ENCODE results near the gene POLE4.

Gene POLE4

DNA sequence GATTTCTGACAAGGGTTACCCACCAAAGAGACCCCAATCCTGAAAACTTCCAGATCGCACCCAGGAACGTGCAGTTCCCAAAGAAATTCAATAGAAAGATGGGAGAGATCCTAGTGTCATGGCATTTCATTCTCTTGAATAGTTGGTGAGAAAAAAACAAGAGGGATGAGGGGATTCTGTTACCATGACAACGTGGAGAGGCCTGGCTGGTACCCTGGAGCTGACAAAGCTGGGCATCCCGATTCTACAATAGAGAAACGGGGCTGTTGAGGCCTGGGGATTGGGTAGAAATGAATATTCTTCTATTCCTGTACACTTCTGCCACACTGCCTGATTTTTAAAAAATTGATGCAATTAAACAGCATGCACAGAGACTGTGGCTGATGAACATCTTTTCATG, 41.0 kb downstream of the POLE4 start:
- DNase-seq (ENCODE audit: low spot score): no peak
- TF ChIP-seq, protein P1, sequence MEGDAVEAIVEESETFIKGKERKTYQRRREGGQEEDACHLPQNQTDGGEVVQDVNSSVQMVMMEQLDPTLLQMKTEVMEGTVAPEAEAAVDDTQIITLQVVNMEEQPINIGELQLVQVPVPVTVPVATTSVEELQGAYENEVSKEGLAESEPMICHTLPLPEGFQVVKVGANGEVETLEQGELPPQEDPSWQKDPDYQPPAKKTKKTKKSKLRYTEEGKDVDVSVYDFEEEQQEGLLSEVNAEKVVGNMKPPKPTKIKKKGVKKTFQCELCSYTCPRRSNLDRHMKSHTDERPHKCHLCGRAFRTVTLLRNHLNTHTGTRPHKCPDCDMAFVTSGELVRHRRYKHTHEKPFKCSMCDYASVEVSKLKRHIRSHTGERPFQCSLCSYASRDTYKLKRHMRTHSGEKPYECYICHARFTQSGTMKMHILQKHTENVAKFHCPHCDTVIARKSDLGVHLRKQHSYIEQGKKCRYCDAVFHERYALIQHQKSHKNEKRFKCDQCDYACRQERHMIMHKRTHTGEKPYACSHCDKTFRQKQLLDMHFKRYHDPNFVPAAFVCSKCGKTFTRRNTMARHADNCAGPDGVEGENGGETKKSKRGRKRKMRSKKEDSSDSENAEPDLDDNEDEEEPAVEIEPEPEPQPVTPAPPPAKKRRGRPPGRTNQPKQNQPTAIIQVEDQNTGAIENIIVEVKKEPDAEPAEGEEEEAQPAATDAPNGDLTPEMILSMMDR (IDR thresholded peaks at IDR 0.05; ENCODE audit: extremely low read depth, missing control alignments): no peak

DNA sequence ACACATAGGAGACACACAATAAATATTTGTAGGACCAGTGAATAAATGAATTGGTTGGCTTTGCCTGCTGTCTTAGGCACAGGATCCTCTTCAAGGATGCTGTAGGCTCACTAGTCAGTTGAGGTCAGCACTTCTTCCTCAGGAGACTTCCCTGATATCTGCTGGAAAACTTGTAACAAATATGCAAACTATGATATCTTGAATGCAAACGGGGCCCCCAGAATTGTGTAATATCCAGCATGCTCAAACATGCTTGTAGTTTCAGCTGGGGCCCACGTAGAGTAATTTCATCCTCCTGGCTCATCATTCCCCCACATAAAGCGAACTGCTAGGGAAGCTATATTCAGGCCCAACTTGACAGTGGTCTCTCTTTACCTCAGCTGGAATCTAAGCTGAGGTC, 43.6 kb downstream of the POLE4 start:
- DNase-seq (ENCODE audit: low spot score): no peak
- TF ChIP-seq, protein P1 (IDR thresholded peaks at IDR 0.05; ENCODE audit: extremely low read depth, missing control alignments): no peak

DNA sequence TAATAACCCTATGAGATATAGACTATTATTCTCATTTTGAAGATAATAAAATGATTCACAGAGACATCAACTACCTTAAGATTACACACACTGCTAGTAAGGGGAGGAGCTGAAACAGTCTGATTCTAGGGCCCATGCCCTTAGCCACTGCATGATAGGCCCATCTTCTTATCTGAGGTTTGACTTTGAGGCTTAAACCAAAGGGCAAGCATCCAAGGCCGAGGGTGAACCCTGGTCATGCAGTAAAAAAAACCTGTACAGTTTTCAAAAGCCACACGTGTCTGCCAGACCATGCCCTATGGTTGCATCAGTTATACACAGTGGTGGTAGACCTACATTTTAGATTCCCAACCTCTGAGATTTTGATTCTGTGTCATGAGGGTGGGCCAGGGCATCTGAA, 44.8 kb downstream of the POLE4 start:
- TF ChIP-seq, protein P1 (IDR thresholded peaks at IDR 0.05; ENCODE audit: extremely low read depth, missing control alignments): no peak
- no peak for DNase-seq (ENCODE audit: low spot score)

DNA sequence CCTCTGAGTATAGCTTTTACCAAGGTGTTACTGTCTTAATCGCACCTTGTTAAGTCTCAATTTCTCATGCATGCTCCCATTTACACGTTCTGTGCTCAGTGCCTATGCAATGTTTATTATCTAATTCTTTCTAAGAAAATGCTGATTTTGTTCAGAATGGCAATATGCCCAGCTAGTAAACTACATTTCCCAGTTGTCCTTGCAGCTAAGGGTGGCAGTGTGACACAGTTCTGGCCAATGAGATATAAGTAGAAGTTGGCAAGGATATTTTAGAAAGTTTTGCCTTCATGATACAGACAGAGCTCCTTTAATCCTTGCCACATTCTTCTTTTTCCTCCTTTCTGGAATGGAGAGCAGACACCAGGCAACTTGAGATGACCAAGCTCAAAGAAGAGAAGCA, 45.3 kb downstream of the POLE4 start:
- TF ChIP-seq, protein P1 (IDR thresholded peaks at IDR 0.05; ENCODE audit: extremely low read depth, missing control alignments): no peak
- DNase-seq (ENCODE audit: low spot score): no peak

DNA sequence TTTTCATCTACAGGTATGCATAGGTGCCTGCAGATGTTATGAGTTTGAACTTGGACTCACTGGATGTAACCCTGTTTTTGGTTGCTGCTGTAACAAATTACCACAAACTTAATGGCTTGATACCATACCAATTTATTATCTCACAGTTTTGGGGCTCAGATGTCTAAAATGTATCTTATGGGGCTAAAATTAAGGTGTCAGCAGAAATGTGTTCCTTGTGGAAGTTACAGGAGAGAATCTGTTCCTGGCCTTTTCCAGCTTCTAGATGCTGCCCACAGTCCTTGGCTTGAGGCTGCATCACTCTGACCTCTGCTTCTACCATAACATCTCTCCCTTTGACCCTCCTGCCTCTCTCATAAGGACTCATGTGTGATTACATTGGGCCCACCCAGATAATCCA, 47.6 kb downstream of the POLE4 start:
- TF ChIP-seq, protein P1 (IDR thresholded peaks at IDR 0.05; ENCODE audit: extremely low read depth, missing control alignments): no peak
- no peak for DNase-seq (ENCODE audit: low spot score)

DNA sequence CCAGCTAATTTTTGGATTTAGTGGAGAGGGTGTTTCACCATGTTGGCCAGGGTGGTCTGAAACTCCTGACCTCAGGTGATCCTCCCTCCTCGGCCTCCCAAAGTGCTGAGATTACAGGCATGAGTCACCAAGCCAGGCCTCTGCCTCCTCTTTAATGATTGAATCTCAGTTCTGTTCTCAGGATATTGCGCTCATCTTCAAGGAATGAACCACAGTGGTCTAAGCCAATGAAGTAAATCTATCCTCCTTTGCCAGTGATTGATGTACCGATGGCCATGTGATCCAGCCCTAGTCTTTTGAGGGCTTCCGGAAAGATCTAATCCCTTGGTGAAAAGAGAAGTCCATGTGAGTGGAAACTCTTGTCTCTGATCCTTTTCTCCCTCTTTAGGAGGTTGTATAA, 48.6 kb downstream of the POLE4 start:
- no peak for DNase-seq (ENCODE audit: low spot score)
- TF ChIP-seq, protein P1 (IDR thresholded peaks at IDR 0.05; ENCODE audit: extremely low read depth, missing control alignments): no peak

DNA sequence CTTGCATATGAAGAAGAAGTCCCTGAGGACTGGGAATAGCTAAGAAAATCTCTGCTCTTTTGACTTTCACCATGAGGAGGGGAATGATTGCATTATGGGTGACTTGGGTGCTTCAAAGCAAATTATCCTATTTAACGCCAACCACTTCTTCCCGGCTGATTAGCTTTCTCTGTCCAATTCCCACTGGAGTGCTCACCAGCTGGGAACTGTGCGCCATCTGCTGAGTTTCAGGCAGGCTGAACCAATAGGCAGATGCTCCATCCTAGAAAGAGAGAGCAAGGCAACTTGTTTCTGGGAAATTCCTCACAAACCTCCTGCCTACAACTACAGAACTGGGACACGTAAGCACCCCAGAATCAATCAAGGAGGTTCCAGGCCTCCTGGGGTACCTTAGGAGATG, 49.4 kb downstream of the POLE4 start:
- TF ChIP-seq, protein P1 (IDR thresholded peaks at IDR 0.05; ENCODE audit: extremely low read depth, missing control alignments): no peak
- no peak for DNase-seq (ENCODE audit: low spot score)

Measured in GM20000 (cell line).